Heart right ventricle (tissue), 16 donors: ENCODE measurements around the gene RBM33. TPM values are rescaled to one million over a fixed set of nuclear protein-coding genes. Genes with fewer than 3 reads are reported as not detected.
A peak's percentile ranks its signal among the peaks of the same experiment; 100 is the strongest.

ENCODE experiments used
- ATAC-seq, 8 donors: fragments of 200-7000 bp; cut with Tn5 transposase; one replicate each; pipeline ENCODE4 v1.9.1; 2020; ENCODE audit warnings: mild to moderate bottlenecking in 8 of 8, moderate library complexity in 8 of 8, moderate number of reproducible peaks in 1 of 8
- DNase-seq, 2 donors: peaks; one replicate each; pipeline ENCODE4 v3.0.0-alpha.2; 2020
- H3K27ac ChIP-seq, 10 donors: fragments of 200-600 bp; sonication (generic) in 2 of 10; one replicate each; pipeline versions ENCODE4 v1.5.0 to v1.8.0; 2020 to 2022; ENCODE audit warnings: mild to moderate bottlenecking in 3 of 10
- H3K27me3 ChIP-seq, 7 donors: fragments of 200-600 bp; one replicate each; pipeline ENCODE4 v1.8.0; 2021 to 2022; ENCODE audit warnings: mild to moderate bottlenecking in 2 of 7
- H3K36me3 ChIP-seq, 9 donors: fragments of 200-600 bp; sonication (generic) in 1 of 9; one replicate each; pipeline versions ENCODE4 v1.5.0 to v1.8.0; 2020 to 2022; ENCODE audit warnings: mild to moderate bottlenecking in 2 of 9
- H3K4me1 ChIP-seq, 9 donors: fragments of 200-600 bp; sonication (generic) in 1 of 9; one replicate each; pipeline versions ENCODE4 v1.5.0 to v1.8.0; 2020 to 2022; ENCODE audit warnings: mild to moderate bottlenecking in 4 of 9
- H3K4me3 ChIP-seq, 10 donors: fragments of 200-600 bp; sonication (generic) in 2 of 10; one replicate each; pipeline versions ENCODE4 v1.5.0 to v1.8.0; 2020 to 2022; ENCODE audit warnings: mild to moderate bottlenecking in 7 of 10, moderate library complexity in 2 of 10
- H3K9me3 ChIP-seq, 11 donors: fragments of 200-600 bp in 10 of 11; sonication (generic) in 2 of 11; one replicate each; pipeline versions ENCODE4 v1.5.0 to v1.8.0; 2013 to 2022; ENCODE audit warnings: mild to moderate bottlenecking in 2 of 11, control low read depth in 1 of 11, moderate library complexity in 1 of 11
- WGBS, 2 donors: extraction: QIAGEN DNeasy Blood & Tissue Kit; methylation state at CpG; one replicate each; pipeline ENCODE4 v1.1.7; 2013; ENCODE audit warnings: inconsistent platforms in 1 of 2; 5-methylcytosine and 5-hydroxymethylcytosine counted together
- intact Hi-C, 10 donors: fragments of 100-400 bp; cut with DNase I; formaldehyde crosslinking; loops; one replicate each; pipeline versions ENCODE4 v1.11.1 to v1.14.2; 2022
- polyA plus RNA-seq, 2 donors: library from polyadenylated mRNA; stranded (reverse); fragments of 200-250 nt; gene quantifications; one replicate each; pipeline ENCODE4 v1.2.3, GENCODE V29; 2013
- total RNA-seq, 10 donors: library from RNA; stranded (reverse); fragmentation: NEBNext Ultra II Directional in 3 of 10; extraction: Animal tissue kit (Norgen Biotek cat#: 25700) in 3 of 10; gene quantifications; one replicate each; pipeline versions ENCODE4 v1.2.1 to v1.2.4, GENCODE V29; 2021 to 2023
- TF ChIP-seq, protein P1 (sequence below), 9 donors: fragments of 200-600 bp; sonication (generic) in 2 of 9; IDR thresholded peaks; one replicate each; pipeline versions ENCODE4 v1.5.0 to v1.8.0; 2021 to 2022; ENCODE audit warnings: antibody characterized with exemption in 9 of 9, mild to moderate bottlenecking in 5 of 9, moderate library complexity in 1 of 9
- donor health status: Arrhythmogenic right ventricular cardiomyopathy.
- donor health status: ischemic (EF 13 %, LVEDD 7.1; RV severe dilation, severe dysfunction).
- donor health status: healthy with polysubstance abuse.
- donor health status: DM: no; HTN: yes; CAD: no.
- donor health status: DM: no; HTN: no; CAD: no.
- donor health status: ischemic (EF 25% LVEDD 6.9; RV normal size, moderate dysfunction).
- donor health status: ischemic (EF 25% LVEDD 5.7; RV mildly dilated, moderate dysfunction).
- donor health status: healthy.
- donor health status: DM: yes; HTN: yes; CAD: no.
- donor health status: Ischemic cardiomyopathy.
- donor health status: ischemic (EF 35%, LVEDD 5.7; RV mildly dilated, moderate dysfunction).
- donor health status: nonischemic (EF 11% LVEDD 7.7; RV severe dilation, severe dysfunction).
- donor health status: DM: yes; HTN: yes; CAD: no.
- donor health status: PGD.
- donor health status: ischemic (EF 29% LVEDD 5.4; RV normal size, mild dysfunction).
- donor health status: nonischemic (EF 23%, LVEDD 6.1; RV moderate dilation, normal function).

Gene RBM33
- total and polyA plus RNA-seq, 12 donors: 9.5 to 44.6 (median 35.7) TPM

DNA sequence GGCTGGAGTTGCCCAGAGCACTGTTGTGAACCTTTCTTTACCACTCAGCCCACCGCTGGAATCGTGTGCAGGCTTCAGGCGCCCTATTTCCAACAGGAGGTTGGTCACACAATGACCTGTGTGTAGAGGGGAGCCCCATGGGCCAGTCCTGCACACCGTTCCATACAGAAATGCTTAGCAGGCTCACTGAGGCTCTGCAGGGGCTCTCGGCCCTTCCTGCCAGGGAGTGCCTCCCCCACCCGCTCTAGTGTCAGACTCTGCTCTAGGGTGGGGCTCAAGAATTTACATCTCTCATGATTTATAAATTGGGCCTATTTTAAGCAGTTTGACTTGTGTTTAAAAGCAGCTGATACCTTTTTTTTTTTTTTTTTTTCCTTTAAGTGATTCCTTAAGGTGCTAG lies 125.8 kb downstream of the RBM33 start:
- peak overlapping the region in 2 of 10 donors; percentile 9 to 77 for H3K27ac ChIP-seq
- peaks cover 0 to 100% (median 55%) of the 10 kb centered on the region in 9 donors for H3K36me3 ChIP-seq
- TF ChIP-seq, protein P1, sequence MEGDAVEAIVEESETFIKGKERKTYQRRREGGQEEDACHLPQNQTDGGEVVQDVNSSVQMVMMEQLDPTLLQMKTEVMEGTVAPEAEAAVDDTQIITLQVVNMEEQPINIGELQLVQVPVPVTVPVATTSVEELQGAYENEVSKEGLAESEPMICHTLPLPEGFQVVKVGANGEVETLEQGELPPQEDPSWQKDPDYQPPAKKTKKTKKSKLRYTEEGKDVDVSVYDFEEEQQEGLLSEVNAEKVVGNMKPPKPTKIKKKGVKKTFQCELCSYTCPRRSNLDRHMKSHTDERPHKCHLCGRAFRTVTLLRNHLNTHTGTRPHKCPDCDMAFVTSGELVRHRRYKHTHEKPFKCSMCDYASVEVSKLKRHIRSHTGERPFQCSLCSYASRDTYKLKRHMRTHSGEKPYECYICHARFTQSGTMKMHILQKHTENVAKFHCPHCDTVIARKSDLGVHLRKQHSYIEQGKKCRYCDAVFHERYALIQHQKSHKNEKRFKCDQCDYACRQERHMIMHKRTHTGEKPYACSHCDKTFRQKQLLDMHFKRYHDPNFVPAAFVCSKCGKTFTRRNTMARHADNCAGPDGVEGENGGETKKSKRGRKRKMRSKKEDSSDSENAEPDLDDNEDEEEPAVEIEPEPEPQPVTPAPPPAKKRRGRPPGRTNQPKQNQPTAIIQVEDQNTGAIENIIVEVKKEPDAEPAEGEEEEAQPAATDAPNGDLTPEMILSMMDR (IDR thresholded peaks at IDR 0.05): no peak
- 88 to 95% methylated on average over 6 of the region's 6 CpGs for WGBS, 2 donors
- no peak for DNase-seq
- ATAC-seq: no peak
- H3K9me3 ChIP-seq: no peaks in the 10 kb centered on the region
- peaks cover 0 to 12% (median 0%) of the 10 kb centered on the region in 9 donors for H3K4me1 ChIP-seq
- intact Hi-C loops: loop anchor here in 1 of 10 donors (10.0 kb wide), 1 partner anchor 175 kb away; no protein-coding TSS in a partner anchor
- H3K4me3 ChIP-seq: no peak overlapping the region
- H3K27me3 ChIP-seq: no peaks in the 10 kb centered on the region

DNA sequence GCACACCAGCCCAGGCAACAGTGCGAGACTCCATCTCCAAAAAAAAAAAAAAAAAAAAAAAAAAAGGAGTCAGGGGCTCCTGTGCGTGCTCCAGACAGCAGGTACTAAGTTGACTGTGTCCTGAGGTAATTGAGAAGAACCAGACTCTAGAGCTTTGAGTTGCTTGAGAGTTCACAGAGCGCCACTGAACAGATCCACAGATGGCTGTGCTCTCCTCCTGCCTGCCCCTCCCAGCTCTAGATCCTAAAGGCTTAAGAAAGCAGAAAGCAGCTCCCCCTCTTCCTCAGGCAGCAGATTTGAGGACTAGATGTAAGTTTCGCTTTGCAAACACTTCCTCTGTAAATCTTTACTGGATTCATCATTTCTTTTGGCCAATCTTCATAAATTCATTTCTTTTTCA lies 129.1 kb downstream of the RBM33 start:
- H3K27me3 ChIP-seq: no peaks in the 10 kb centered on the region
- ATAC-seq: no peak
- DNase-seq: no peak
- peaks cover 0 to 10% (median 0%) of the 10 kb centered on the region in 9 donors for H3K4me1 ChIP-seq
- intact Hi-C loops: loop anchor here in 1 of 10 donors (10.0 kb wide), 1 partner anchor 179 kb away; no protein-coding TSS in a partner anchor
- TF ChIP-seq, protein P1 (IDR thresholded peaks at IDR 0.05): no peak
- H3K4me3 ChIP-seq: no peak overlapping the region
- peaks cover 0 to 100% (median 42%) of the 10 kb centered on the region in 9 donors for H3K36me3 ChIP-seq
- WGBS, 2 donors: 96 to 98% methylated on average over 4 of the region's 4 CpGs
- H3K9me3 ChIP-seq: no peaks in the 10 kb centered on the region
- no peak overlapping the region for H3K27ac ChIP-seq

DNA sequence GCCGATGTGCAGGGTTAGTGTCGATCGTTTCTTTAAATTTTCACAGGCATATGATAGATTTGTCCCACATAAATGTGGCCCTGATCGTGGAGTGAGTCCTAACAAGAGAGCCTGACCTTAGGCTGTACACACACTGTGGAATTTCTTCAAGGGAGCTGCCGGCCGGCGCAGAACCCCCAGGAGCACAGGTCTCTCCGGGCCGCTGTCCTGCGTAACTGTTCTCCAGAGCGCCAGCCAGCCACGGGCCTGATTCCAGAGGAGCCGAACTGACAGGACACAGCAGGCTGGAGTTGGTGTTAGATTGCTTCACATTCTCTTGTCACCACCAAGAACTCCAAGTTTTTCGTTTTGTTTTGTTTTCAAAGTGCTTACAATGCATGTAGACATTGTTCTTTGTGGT lies 130.5 kb downstream of the RBM33 start:
- intact Hi-C loops: loop anchor here in 1 of 10 donors (10.0 kb wide), 1 partner anchor 180 kb away; no protein-coding TSS in a partner anchor
- H3K9me3 ChIP-seq: no peaks in the 10 kb centered on the region
- TF ChIP-seq, protein P1 (IDR thresholded peaks at IDR 0.05): no peak
- no peaks in the 10 kb centered on the region for H3K27me3 ChIP-seq
- DNase-seq (no peak), ATAC-seq (peak in 1 of 8 donors; percentile 61)
- WGBS, 2 donors: 90 to 92% methylated on average over 14 of the region's 14 CpGs
- H3K4me1 ChIP-seq: no peaks in the 10 kb centered on the region
- peaks cover 0 to 100% (median 36%) of the 10 kb centered on the region in 9 donors for H3K36me3 ChIP-seq
- no peak overlapping the region for H3K4me3 ChIP-seq
- H3K27ac ChIP-seq: no peak overlapping the region

DNA sequence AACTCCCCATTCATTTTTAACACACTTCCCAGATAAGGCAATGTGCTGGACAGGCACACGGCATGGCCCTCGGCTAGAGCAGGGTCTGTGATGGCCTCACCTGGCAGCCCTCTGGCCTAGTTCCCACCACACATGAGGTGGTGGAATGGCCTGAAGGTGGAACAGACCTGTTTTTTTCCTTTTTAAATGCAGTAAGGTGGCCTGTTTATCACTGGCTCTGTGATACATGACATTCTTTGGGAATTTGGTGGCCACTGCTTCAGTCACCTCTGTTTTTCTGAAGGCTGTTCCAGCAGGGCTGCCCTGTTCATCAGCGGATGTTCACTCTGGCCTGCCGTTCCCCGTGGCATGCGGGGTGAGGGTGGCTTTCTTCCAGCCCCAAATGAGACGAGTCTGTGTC lies 131.2 kb downstream of the RBM33 start:
- no peak overlapping the region for H3K4me3 ChIP-seq
- no peak for ATAC-seq
- no peak overlapping the region for H3K27ac ChIP-seq
- TF ChIP-seq, protein P1 (IDR thresholded peaks at IDR 0.05): no peak
- no peaks in the 10 kb centered on the region for H3K9me3 ChIP-seq
- intact Hi-C loops: loop anchor here in 1 of 10 donors (10.0 kb wide), 1 partner anchor 181 kb away; no protein-coding TSS in a partner anchor
- H3K27me3 ChIP-seq: no peaks in the 10 kb centered on the region
- no peaks in the 10 kb centered on the region for H3K4me1 ChIP-seq
- no peak for DNase-seq
- 84 to 86% methylated on average over 7 of the region's 7 CpGs for WGBS, 2 donors
- peaks cover 0 to 100% (median 28%) of the 10 kb centered on the region in 9 donors for H3K36me3 ChIP-seq
